GM19351 (cell line): Measurements from ENCODE around the gene SHROOM4.

Experiments
- ATAC-seq: cut with Tn5 transposase; IDR thresholded peaks from one replicate; pipeline ENCODE4 v1.9.1; 2021; ENCODE audit warnings: mild to moderate bottlenecking, moderate library complexity; ENCODE audit not compliant: unreplicated experiment

Gene SHROOM4

GRCh38 chrX:50707955-50708699 is 105.9 kb downstream of the SHROOM4 start:
- ATAC-seq: no peak

GRCh38 chrX:50707405-50707804 is 106.6 kb downstream of the SHROOM4 start:
- ATAC-seq: no peak

- ATAC-seq: no peak
Observed at GRCh38 chrX:50705042-50705441, 109.0 kb downstream of the SHROOM4 start.

- ATAC-seq: no peak
Observed at GRCh38 chrX:50704360-50704759, 109.6 kb downstream of the SHROOM4 start.

- ATAC-seq: no peak
Observed at GRCh38 chrX:50700921-50701320, 113.1 kb downstream of the SHROOM4 start.

- no peak for ATAC-seq
Observed at GRCh38 chrX:50698944-50699343, 115.0 kb downstream of the SHROOM4 start.

- no peak for ATAC-seq
Observed at GRCh38 chrX:50697691-50698090, 116.3 kb downstream of the SHROOM4 start.

GRCh38 chrX:50691820-50692219 is 122.2 kb downstream of the SHROOM4 start:
- ATAC-seq: peak; percentile 99

GRCh38 chrX:50684871-50685270 is 129.1 kb downstream of the SHROOM4 start:
- ATAC-seq: no peak

- ATAC-seq: no peak
Observed at GRCh38 chrX:50680990-50681389, 133.0 kb downstream of the SHROOM4 start.

- ATAC-seq: no peak
Observed at GRCh38 chrX:50677789-50678188, 136.2 kb downstream of the SHROOM4 start.

- ATAC-seq: no peak
Observed at GRCh38 chrX:50671661-50672060, 142.3 kb downstream of the SHROOM4 start.

- no peak for ATAC-seq
Observed at GRCh38 chrX:50668860-50669259, 145.1 kb downstream of the SHROOM4 start.

- no peak for ATAC-seq
Observed at GRCh38 chrX:50648156-50648555, 165.8 kb downstream of the SHROOM4 start.

- no peak for ATAC-seq
Observed at GRCh38 chrX:50644496-50644895, 169.5 kb downstream of the SHROOM4 start.

GRCh38 chrX:50643525-50644137 is 170.4 kb downstream of the SHROOM4 start:
- ATAC-seq: no peak

GRCh38 chrX:50638123-50638522 is 175.9 kb downstream of the SHROOM4 start:
- no peak for ATAC-seq

GRCh38 chrX:50635817-50636365 is 178.1 kb downstream of the SHROOM4 start:
- ATAC-seq: no peak

GRCh38 chrX:50635162-50635561 is 178.8 kb downstream of the SHROOM4 start:
- ATAC-seq: no peak

- no peak for ATAC-seq
Observed at GRCh38 chrX:50629774-50630173, 184.2 kb downstream of the SHROOM4 start.

GRCh38 chrX:50627696-50628095 is 186.3 kb downstream of the SHROOM4 start:
- no peak for ATAC-seq

- ATAC-seq: no peak
Observed at GRCh38 chrX:50626432-50626831, 187.6 kb downstream of the SHROOM4 start.
